ENCODE results near the gene CHD2.

CHD2 gene

GRCh38 chr15:93066224-93066681, 166.1 kb downstream of the CHD2 start:
- DNase-seq (ENCODE audit: low read depth) = no peak
- TF ChIP-seq CTCF (IDR thresholded peaks at IDR 0.05; ENCODE audit: low read depth, low read length, missing control alignments) = no peak
- H3K4me3 ChIP-seq (ENCODE audit: low read depth, low read length) = no peak overlapping the region

GRCh38 chr15:93066834-93067648, 166.9 kb downstream of the CHD2 start:
- no peak for DNase-seq (ENCODE audit: low read depth)
- H3K4me3 ChIP-seq (ENCODE audit: low read depth, low read length) = no peak overlapping the region
- TF ChIP-seq CTCF (IDR thresholded peaks at IDR 0.05; ENCODE audit: low read depth, low read length, missing control alignments) = no peak

- no peak for TF ChIP-seq CTCF (IDR thresholded peaks at IDR 0.05; ENCODE audit: low read depth, low read length, missing control alignments)
- H3K4me3 ChIP-seq (ENCODE audit: low read depth, low read length) = no peak overlapping the region
- DNase-seq (ENCODE audit: low read depth) = no peak
These were observed 167.5 kb downstream of the CHD2 start for GRCh38 chr15:93067649-93068085.

DNA sequence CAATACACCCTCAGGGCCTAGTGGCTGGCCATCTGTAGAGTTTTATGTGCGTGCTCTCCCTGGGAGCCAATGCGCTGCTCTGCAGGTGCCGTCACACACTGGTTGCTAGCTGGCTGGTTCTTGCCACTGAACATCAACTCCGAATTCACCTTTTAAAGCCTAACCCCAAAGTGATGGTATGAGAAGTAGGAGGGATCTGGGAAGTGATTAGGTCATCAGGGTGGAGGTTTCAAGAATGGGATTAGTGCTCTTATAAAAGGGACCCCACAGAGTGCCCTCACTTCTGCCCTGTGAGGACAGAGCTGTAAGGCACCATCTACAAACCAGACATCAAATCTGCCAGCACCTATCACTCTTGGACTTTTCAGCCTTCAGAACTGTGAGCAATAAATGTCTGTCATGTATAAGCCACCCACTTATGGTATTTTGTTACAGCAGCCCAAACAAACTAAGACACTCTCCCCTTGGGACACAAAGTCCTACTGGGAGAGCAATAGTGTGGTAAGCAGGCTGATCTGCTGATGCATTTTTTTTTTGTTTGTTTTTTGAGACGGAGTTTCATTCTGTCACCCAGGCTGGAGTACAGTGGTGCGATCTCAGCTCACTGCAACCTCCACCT, 168.6 kb downstream of the CHD2 start:
- H3K4me3 ChIP-seq (ENCODE audit: low read depth, low read length) = no peak overlapping the region
- DNase-seq (ENCODE audit: low read depth) = no peak
- no peak for TF ChIP-seq CTCF (IDR thresholded peaks at IDR 0.05; ENCODE audit: low read depth, low read length, missing control alignments)

DNA sequence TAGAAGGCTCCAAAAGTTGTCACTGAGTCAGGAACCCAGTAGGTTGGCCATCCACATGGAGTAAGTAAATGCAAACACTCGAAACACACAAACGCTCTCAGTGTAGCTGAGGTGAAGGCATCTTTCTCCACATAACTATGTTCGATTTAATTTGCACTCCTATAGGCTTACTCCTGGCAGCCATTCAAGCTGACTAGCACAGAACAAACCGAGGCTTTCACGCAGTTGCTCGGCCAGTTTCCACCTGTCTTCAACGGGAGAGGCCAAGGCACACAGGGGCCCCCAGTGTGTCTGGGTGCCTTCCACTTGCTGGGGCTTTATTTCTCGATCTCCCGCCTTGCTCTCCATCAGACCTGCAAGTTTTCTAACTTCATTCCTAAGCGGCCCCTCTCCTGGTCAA, 170.0 kb downstream of the CHD2 start:
- TF ChIP-seq CTCF (IDR thresholded peaks at IDR 0.05; ENCODE audit: low read depth, low read length, missing control alignments) = no peak

GRCh38 chr15:93070551-93071296, 170.6 kb downstream of the CHD2 start:
- no peak overlapping the region for H3K4me3 ChIP-seq (ENCODE audit: low read depth, low read length)
- TF ChIP-seq CTCF (IDR thresholded peaks at IDR 0.05; ENCODE audit: low read depth, low read length, missing control alignments) = no peak
- no peak for DNase-seq (ENCODE audit: low read depth)

More for the DNA sequence above, 170.0 kb downstream of the CHD2 start:
- no peak for DNase-seq (ENCODE audit: low read depth)
- no peak overlapping the region for H3K4me3 ChIP-seq (ENCODE audit: low read depth, low read length)
